GM21737 (cell line): Measurements from ENCODE around the gene COL6A1.

ENCODE experiments used
- ATAC-seq: cut with Tn5 transposase; IDR thresholded peaks from one replicate; pipeline ENCODE4 v1.9.1; 2021; ENCODE audit warnings: mild to moderate bottlenecking, moderate library complexity; ENCODE audit not compliant: unreplicated experiment

Gene COL6A1

GRCh38 chr21:45981151-45982091 is at the start of gene COL6A1:
COL6A1 (plus strand) TSS chr21:45981770; CDS start chr21:45981851, 81 bp downstream.
- ATAC-seq: no peak

GRCh38 chr21:45932922-45933502 is 48.6 kb upstream of the COL6A1 start:
- no peak for ATAC-seq

- no peak for ATAC-seq
Observed at GRCh38 chr21:45934085-45934484, 47.5 kb upstream of the COL6A1 start.

GRCh38 chr21:45934554-45934953 is 47.0 kb upstream of the COL6A1 start:
- no peak for ATAC-seq

GRCh38 chr21:45935628-45936027 is 45.9 kb upstream of the COL6A1 start:
- ATAC-seq: no peak

- no peak for ATAC-seq
Observed at GRCh38 chr21:45937721-45938452, 43.7 kb upstream of the COL6A1 start.

GRCh38 chr21:45938453-45938755 is 43.2 kb upstream of the COL6A1 start:
- ATAC-seq: no peak

GRCh38 chr21:45938811-45939520 is 42.6 kb upstream of the COL6A1 start:
- ATAC-seq: no peak

GRCh38 chr21:45939521-45940045 is 42.0 kb upstream of the COL6A1 start:
- ATAC-seq: no peak

GRCh38 chr21:45940091-45940490 is 41.5 kb upstream of the COL6A1 start:
- no peak for ATAC-seq

- ATAC-seq: no peak
Observed at GRCh38 chr21:45940621-45941337, 40.8 kb upstream of the COL6A1 start.

GRCh38 chr21:45941338-45941710 is 40.2 kb upstream of the COL6A1 start:
- no peak for ATAC-seq

- ATAC-seq: no peak
Observed at GRCh38 chr21:45941717-45942546, 39.6 kb upstream of the COL6A1 start.

- ATAC-seq: no peak
Observed at GRCh38 chr21:45942755-45943629, 38.6 kb upstream of the COL6A1 start.

- ATAC-seq: no peak
Observed at GRCh38 chr21:45943630-45944540, 37.7 kb upstream of the COL6A1 start.

- no peak for ATAC-seq
Observed at GRCh38 chr21:45944601-45945000, 37.0 kb upstream of the COL6A1 start.

- no peak for ATAC-seq
Observed at GRCh38 chr21:45945066-45945867, 36.3 kb upstream of the COL6A1 start.
